Omental fat pad (tissue), 4 donors: ENCODE results near the gene RNF5. TPM values are rescaled to one million over a fixed set of nuclear protein-coding genes. Genes with fewer than 3 reads are reported as not detected.

Experiments
- ATAC-seq: fragments of 150-250 bp; one replicate; pipeline ENCODE4 v1.9.1; 2016; ENCODE audit warnings: mild to moderate bottlenecking, moderate library complexity; ENCODE audit not compliant: low FRiP score
- DNase-seq: peaks from one replicate; pipeline ENCODE4 v3.0.0-alpha.2; 2019; ENCODE audit warnings: low spot score
- small RNA-seq: library from RNA; depleted of rRNA; stranded (forward); fragments of <200 nt; gene quantifications from one replicate; pipeline ENCODE3, GENCODE V24; 2016
- total RNA-seq, 4 donors: library from RNA; depleted of rRNA; stranded (reverse); fragments of >200 nt; gene quantifications; one replicate each; pipeline ENCODE4 v1.1.0, GENCODE V29; 2016
- TF ChIP-seq, protein P1 (sequence below), 3 donors: fragments of 450-650 bp; IDR thresholded peaks; one replicate each; pipeline ENCODE4 v1.5.1; 2016 to 2017; ENCODE audit warnings: antibody characterized with exemption in 3 of 3, mild to moderate bottlenecking in 3 of 3, moderate library complexity in 2 of 3

Gene RNF5
- total RNA-seq, 4 donors from 2014 or later = 35.1 to 59.1 (median 50.6) TPM

- ATAC-seq = no peak
- DNase-seq = no peak
- TF ChIP-seq, protein P1, sequence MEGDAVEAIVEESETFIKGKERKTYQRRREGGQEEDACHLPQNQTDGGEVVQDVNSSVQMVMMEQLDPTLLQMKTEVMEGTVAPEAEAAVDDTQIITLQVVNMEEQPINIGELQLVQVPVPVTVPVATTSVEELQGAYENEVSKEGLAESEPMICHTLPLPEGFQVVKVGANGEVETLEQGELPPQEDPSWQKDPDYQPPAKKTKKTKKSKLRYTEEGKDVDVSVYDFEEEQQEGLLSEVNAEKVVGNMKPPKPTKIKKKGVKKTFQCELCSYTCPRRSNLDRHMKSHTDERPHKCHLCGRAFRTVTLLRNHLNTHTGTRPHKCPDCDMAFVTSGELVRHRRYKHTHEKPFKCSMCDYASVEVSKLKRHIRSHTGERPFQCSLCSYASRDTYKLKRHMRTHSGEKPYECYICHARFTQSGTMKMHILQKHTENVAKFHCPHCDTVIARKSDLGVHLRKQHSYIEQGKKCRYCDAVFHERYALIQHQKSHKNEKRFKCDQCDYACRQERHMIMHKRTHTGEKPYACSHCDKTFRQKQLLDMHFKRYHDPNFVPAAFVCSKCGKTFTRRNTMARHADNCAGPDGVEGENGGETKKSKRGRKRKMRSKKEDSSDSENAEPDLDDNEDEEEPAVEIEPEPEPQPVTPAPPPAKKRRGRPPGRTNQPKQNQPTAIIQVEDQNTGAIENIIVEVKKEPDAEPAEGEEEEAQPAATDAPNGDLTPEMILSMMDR (IDR thresholded peaks at IDR 0.05) = no peak
Measured at GRCh38 chr6:32224696-32225095, 46.5 kb downstream of the RNF5 start.

DNA sequence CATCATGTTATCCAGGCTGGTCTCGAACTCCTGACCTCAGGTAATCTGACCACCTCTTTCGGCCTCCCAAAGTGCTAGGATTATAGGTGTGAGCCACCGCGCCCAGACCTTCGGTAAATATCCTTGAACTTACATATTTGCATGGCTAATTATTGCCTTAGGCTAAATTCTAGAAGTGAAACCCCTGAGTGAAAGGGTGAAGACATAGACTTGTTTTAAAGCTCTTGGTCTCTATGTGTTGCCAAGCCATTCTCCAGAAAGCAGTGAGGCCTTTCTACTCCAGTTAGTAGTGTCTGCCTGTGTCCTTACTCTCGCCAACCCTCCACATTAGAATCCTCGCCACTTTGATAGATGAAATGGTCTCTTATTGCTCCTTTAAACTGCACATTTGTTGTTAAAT, 48.2 kb downstream of the RNF5 start:
- TF ChIP-seq, protein P1 (IDR thresholded peaks at IDR 0.05) = no peak
- no peak for DNase-seq
- no peak for ATAC-seq

Small RNAs within 50 kb of the gene (small RNA-seq; reads per million reads assigned to genes)
- gene AL662884.1 (not detected), gene MIR6833 (not detected)

Other genes with a start within 250 kb of the RNF5 start
- 1,000 to 10,000 TPM in 1 of 4 donors, 100 to 1,000 TPM in 2, 10 to 100 TPM in 1; 16.7 to 1,024 (median 264) TPM for gene CFB, start 232.3 kb upstream of the RNF5 start, total RNA-seq
- gene NELFE, start 219.4 kb upstream of the RNF5 start, total RNA-seq = 10 to 100 TPM; 67.0 to 94.0 (median 75.0) TPM
- 10 to 100 TPM; 31.3 to 50.8 (median 44.8) TPM for gene SKIC2, start 219.2 kb upstream of the RNF5 start, total RNA-seq
- gene DXO, start 206.3 kb upstream of the RNF5 start, total RNA-seq = 10 to 100 TPM; 15.6 to 19.9 (median 18.4) TPM
- gene C4A, start 196.3 kb upstream of the RNF5 start, total RNA-seq = 100 to 1,000 TPM in 3 of 4 donors, 10 to 100 TPM in 1; 16.6 to 652 (median 239) TPM
- 100 to 1,000 TPM in 3 of 4 donors, 10 to 100 TPM in 1; 15.4 to 912 (median 204) TPM for gene C4B, start 163.6 kb upstream of the RNF5 start, total RNA-seq
- gene CYP21A2, start 140.0 kb upstream of the RNF5 start, total RNA-seq = 1 to 10 TPM in 3 of 4 donors, under 1 TPM in 1; 0.63 to 5.7 (median 2.8) TPM
- 100 to 1,000 TPM; 129 to 311 (median 137) TPM for gene TNXB, start 69.1 kb upstream of the RNF5 start, total RNA-seq
- gene ATF6B, start 50.2 kb upstream of the RNF5 start, total RNA-seq = 10 to 100 TPM; 23.2 to 44.3 (median 24.4) TPM
- 1 to 10 TPM; 2.1 to 3.9 (median 2.7) TPM for gene FKBPL, start 48.1 kb upstream of the RNF5 start, total RNA-seq
- gene PRRT1, start 26.5 kb upstream of the RNF5 start, total RNA-seq = 1 to 10 TPM in 1 of 4 donors, under 1 TPM in 3; 0.24 to 1.0 (median 0.34) TPM
- 100 to 1,000 TPM in 1 of 4 donors, 10 to 100 TPM in 3; 21.5 to 161 (median 34.3) TPM for gene PPT2, start 24.3 kb upstream of the RNF5 start, total RNA-seq
- 10 to 100 TPM in 3 of 4 donors, 1 to 10 TPM in 1; 8.9 to 17.3 (median 13.3) TPM for gene EGFL8, start 13.8 kb upstream of the RNF5 start, total RNA-seq
- 10 to 100 TPM; 26.4 to 40.9 (median 35.7) TPM for gene AGPAT1, start 2.3 kb upstream of the RNF5 start, total RNA-seq
- 1 to 10 TPM in 3 of 4 donors, under 1 TPM in 1; 0.48 to 9.3 (median 1.2) TPM for gene AGER, start 5.8 kb downstream of the RNF5 start, total RNA-seq
- 10 to 100 TPM; 27.7 to 65.3 (median 34.6) TPM for gene PBX2, start 11.8 kb downstream of the RNF5 start, total RNA-seq
- gene GPSM3, start 14.2 kb downstream of the RNF5 start, total RNA-seq = 10 to 100 TPM in 3 of 4 donors, 1 to 10 TPM in 1; 9.7 to 28.3 (median 23.2) TPM
- gene NOTCH4, start 45.7 kb downstream of the RNF5 start, total RNA-seq = 100 to 1,000 TPM in 1 of 4 donors, 10 to 100 TPM in 3; 15.1 to 208 (median 49.7) TPM
- gene TSBP1, start 193.5 kb downstream of the RNF5 start, total RNA-seq = not detected
- not detected for gene BTNL2, start 228.8 kb downstream of the RNF5 start, total RNA-seq